ENCODE data around the gene MAST2. TPM values are rescaled to one million over a fixed set of nuclear protein-coding genes. Genes with fewer than 3 reads are reported as not detected.

MAST2 gene
- total RNA-seq, 1 experiment from 2014 or later: 37.2 TPM

DNA sequence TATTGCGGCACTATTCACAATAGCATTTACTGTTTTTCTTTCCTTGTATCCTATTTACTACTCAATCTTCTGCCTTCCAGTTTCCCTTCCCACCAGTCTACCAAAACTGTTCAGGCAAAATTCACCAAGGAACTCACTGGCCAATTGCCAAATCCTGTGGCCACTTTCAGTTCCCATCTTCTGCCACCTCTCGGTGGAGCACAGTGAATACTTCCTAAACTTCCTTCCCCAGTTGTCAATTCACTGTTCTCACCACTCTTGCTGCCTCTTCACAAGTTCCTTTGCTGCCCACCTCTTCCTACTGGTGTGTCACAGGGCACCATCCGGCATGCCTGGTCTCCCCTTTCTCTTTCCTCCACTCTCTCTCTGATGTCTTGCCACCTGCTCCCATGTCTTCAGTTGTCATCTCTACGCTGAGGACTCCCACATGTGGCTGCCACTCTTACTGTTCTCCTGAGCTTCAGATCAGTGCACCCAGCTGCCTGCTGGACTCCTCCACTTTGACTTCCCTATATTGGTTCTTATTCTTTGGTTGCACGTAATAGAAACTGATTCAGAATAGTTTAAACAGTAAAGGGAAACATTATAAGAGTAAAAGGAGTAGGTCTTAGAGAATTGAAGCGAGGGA, 214.6 kb downstream of the MAST2 start (continued):
- TF ChIP-seq EMX1 (CRISPR knock-in tag; IDR thresholded peaks at IDR 0.05): no peak
- TF ChIP-seq TP53 (CRISPR knock-in tag; IDR thresholded peaks at IDR 0.05): no peak
- TF ChIP-seq SP1 (CRISPR knock-in tag; conservative IDR thresholded peaks at IDR 0.05): no peak
- TF ChIP-seq, protein P1, sequence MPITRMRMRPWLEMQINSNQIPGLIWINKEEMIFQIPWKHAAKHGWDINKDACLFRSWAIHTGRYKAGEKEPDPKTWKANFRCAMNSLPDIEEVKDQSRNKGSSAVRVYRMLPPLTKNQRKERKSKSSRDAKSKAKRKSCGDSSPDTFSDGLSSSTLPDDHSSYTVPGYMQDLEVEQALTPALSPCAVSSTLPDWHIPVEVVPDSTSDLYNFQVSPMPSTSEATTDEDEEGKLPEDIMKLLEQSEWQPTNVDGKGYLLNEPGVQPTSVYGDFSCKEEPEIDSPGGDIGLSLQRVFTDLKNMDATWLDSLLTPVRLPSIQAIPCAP (CRISPR knock-in tag; IDR thresholded peaks at IDR 0.05): no peak

DNA sequence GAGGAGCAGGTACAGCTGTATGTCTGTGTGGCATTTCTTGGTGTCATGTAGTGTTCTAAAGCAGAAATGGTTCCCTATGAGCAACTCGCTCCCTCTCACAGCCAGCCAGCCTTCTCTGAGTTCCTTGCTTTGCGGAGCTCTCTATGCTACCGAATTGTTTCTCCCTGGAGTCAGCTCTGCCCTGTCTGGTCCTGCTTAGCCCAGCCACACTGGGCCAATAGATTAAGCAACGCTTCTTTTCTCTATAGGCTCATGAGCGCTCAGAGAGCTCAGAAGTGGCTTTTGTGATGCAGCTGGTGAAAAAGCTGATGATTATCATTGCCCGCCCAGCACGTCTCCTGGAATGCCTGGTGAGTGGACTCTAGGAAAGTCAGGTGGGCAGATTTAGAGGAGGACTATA, 215.9 kb downstream of the MAST2 start:
- Mint-ChIP-seq H3K9me3 (no peaks in the 10 kb centered on the region), H3K4me1 (no peaks in the 10 kb centered on the region), H3K27ac (no peak overlapping the region), H3K4me3 (no peak overlapping the region), H3K27me3 (ENCODE audit: low read depth) (no peaks in the 10 kb centered on the region), H3K36me3 (peaks cover 27% of the 10 kb centered on the region)
- ChIA-PET CTCF (interaction anchor here (0.6 to 0.9 kb wide), 2 partner anchors 71 to 204 kb away, joined by 3 to 4 read pairs; no protein-coding TSS in a partner anchor), POLR2A (no interaction called here)
- DNase-seq (ENCODE audit: low spot score) (no peak), ATAC-seq (peak; percentile 82)
- TF ChIP-seq, protein P2, sequence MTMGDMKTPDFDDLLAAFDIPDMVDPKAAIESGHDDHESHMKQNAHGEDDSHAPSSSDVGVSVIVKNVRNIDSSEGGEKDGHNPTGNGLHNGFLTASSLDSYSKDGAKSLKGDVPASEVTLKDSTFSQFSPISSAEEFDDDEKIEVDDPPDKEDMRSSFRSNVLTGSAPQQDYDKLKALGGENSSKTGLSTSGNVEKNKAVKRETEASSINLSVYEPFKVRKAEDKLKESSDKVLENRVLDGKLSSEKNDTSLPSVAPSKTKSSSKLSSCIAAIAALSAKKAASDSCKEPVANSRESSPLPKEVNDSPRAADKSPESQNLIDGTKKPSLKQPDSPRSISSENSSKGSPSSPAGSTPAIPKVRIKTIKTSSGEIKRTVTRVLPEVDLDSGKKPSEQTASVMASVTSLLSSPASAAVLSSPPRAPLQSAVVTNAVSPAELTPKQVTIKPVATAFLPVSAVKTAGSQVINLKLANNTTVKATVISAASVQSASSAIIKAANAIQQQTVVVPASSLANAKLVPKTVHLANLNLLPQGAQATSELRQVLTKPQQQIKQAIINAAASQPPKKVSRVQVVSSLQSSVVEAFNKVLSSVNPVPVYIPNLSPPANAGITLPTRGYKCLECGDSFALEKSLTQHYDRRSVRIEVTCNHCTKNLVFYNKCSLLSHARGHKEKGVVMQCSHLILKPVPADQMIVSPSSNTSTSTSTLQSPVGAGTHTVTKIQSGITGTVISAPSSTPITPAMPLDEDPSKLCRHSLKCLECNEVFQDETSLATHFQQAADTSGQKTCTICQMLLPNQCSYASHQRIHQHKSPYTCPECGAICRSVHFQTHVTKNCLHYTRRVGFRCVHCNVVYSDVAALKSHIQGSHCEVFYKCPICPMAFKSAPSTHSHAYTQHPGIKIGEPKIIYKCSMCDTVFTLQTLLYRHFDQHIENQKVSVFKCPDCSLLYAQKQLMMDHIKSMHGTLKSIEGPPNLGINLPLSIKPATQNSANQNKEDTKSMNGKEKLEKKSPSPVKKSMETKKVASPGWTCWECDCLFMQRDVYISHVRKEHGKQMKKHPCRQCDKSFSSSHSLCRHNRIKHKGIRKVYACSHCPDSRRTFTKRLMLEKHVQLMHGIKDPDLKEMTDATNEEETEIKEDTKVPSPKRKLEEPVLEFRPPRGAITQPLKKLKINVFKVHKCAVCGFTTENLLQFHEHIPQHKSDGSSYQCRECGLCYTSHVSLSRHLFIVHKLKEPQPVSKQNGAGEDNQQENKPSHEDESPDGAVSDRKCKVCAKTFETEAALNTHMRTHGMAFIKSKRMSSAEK (CRISPR knock-in tag; IDR thresholded peaks at IDR 0.05; ENCODE audit: borderline replicate concordance): no peak
- TF ChIP-seq, protein P3, sequence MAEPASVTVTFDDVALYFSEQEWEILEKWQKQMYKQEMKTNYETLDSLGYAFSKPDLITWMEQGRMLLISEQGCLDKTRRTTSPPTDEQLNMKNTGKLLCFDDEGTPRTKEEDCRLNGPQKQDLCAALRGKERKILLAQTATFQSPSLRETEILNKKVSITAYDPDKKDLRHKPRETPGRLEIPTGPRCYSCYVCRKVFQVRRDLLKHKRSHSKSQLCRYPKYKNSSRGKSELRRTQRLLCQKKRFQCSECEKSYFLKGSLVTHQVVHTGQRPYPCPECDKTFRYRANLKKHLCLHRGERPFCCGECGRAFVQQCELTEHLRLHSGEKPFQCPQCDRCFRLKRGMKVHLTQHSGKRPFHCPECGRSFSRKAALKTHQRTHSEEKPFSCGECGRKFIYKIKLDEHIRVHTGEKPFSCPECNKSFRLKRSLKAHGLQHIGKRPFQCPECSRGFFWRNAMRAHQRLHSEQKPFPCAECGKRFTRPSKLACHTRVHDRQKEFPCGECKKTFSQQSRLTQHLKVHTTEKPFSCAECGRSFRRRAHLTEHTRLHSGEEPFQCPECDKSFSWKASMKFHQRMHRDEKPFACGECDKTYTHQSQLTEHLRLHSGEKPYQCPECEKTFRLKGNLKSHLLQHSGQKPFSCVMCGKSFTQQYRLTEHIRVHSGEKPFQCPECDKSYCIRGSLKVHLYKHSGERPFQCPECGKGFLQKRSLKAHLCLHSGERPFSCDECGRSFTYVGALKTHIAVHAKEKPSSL (CRISPR knock-in tag; conservative IDR thresholded peaks at IDR 0.05): no peak
- no peak for TF ChIP-seq FOXJ3 (CRISPR knock-in tag; IDR thresholded peaks at IDR 0.05; ENCODE audit: borderline replicate concordance)
- no peak for TF ChIP-seq NFYB (CRISPR knock-in tag; conservative IDR thresholded peaks at IDR 0.05; ENCODE audit: low read depth)
- TF ChIP-seq ZNF263 (CRISPR knock-in tag; IDR thresholded peaks at IDR 0.05; ENCODE audit: low read depth): no peak
- TF ChIP-seq, protein P4, sequence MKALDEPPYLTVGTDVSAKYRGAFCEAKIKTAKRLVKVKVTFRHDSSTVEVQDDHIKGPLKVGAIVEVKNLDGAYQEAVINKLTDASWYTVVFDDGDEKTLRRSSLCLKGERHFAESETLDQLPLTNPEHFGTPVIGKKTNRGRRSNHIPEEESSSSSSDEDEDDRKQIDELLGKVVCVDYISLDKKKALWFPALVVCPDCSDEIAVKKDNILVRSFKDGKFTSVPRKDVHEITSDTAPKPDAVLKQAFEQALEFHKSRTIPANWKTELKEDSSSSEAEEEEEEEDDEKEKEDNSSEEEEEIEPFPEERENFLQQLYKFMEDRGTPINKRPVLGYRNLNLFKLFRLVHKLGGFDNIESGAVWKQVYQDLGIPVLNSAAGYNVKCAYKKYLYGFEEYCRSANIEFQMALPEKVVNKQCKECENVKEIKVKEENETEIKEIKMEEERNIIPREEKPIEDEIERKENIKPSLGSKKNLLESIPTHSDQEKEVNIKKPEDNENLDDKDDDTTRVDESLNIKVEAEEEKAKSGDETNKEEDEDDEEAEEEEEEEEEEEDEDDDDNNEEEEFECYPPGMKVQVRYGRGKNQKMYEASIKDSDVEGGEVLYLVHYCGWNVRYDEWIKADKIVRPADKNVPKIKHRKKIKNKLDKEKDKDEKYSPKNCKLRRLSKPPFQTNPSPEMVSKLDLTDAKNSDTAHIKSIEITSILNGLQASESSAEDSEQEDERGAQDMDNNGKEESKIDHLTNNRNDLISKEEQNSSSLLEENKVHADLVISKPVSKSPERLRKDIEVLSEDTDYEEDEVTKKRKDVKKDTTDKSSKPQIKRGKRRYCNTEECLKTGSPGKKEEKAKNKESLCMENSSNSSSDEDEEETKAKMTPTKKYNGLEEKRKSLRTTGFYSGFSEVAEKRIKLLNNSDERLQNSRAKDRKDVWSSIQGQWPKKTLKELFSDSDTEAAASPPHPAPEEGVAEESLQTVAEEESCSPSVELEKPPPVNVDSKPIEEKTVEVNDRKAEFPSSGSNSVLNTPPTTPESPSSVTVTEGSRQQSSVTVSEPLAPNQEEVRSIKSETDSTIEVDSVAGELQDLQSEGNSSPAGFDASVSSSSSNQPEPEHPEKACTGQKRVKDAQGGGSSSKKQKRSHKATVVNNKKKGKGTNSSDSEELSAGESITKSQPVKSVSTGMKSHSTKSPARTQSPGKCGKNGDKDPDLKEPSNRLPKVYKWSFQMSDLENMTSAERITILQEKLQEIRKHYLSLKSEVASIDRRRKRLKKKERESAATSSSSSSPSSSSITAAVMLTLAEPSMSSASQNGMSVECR (CRISPR knock-in tag; IDR thresholded peaks at IDR 0.05; ENCODE audit: borderline replicate concordance): no peak
- no peak for TF ChIP-seq MXD4 (CRISPR knock-in tag; IDR thresholded peaks at IDR 0.05; ENCODE audit: borderline replicate concordance)
- no peak for TF ChIP-seq ZNF423 (CRISPR knock-in tag; IDR thresholded peaks at IDR 0.05)
- no peak for TF ChIP-seq HMGA2 (CRISPR knock-in tag; IDR thresholded peaks at IDR 0.05)
- no peak for TF ChIP-seq TEAD4 (CRISPR knock-in tag; IDR thresholded peaks at IDR 0.05)
- TF ChIP-seq, protein P5, sequence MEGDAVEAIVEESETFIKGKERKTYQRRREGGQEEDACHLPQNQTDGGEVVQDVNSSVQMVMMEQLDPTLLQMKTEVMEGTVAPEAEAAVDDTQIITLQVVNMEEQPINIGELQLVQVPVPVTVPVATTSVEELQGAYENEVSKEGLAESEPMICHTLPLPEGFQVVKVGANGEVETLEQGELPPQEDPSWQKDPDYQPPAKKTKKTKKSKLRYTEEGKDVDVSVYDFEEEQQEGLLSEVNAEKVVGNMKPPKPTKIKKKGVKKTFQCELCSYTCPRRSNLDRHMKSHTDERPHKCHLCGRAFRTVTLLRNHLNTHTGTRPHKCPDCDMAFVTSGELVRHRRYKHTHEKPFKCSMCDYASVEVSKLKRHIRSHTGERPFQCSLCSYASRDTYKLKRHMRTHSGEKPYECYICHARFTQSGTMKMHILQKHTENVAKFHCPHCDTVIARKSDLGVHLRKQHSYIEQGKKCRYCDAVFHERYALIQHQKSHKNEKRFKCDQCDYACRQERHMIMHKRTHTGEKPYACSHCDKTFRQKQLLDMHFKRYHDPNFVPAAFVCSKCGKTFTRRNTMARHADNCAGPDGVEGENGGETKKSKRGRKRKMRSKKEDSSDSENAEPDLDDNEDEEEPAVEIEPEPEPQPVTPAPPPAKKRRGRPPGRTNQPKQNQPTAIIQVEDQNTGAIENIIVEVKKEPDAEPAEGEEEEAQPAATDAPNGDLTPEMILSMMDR (IDR thresholded peaks at IDR 0.05): no peak
- TF ChIP-seq, protein P6, sequence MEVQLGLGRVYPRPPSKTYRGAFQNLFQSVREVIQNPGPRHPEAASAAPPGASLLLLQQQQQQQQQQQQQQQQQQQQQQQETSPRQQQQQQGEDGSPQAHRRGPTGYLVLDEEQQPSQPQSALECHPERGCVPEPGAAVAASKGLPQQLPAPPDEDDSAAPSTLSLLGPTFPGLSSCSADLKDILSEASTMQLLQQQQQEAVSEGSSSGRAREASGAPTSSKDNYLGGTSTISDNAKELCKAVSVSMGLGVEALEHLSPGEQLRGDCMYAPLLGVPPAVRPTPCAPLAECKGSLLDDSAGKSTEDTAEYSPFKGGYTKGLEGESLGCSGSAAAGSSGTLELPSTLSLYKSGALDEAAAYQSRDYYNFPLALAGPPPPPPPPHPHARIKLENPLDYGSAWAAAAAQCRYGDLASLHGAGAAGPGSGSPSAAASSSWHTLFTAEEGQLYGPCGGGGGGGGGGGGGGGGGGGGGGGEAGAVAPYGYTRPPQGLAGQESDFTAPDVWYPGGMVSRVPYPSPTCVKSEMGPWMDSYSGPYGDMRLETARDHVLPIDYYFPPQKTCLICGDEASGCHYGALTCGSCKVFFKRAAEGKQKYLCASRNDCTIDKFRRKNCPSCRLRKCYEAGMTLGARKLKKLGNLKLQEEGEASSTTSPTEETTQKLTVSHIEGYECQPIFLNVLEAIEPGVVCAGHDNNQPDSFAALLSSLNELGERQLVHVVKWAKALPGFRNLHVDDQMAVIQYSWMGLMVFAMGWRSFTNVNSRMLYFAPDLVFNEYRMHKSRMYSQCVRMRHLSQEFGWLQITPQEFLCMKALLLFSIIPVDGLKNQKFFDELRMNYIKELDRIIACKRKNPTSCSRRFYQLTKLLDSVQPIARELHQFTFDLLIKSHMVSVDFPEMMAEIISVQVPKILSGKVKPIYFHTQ (CRISPR knock-in tag; IDR thresholded peaks at IDR 0.05): no peak
- no peak for TF ChIP-seq SMAD4 (CRISPR knock-in tag; IDR thresholded peaks at IDR 0.05)
- TF ChIP-seq NR1H2 (CRISPR knock-in tag; IDR thresholded peaks at IDR 0.05): no peak
